ENCODE measurements around the gene IKZF2. TPM values are rescaled to one million over a fixed set of nuclear protein-coding genes. Genes with fewer than 3 reads are reported as not detected.
A peak's percentile ranks its signal among the peaks of the same experiment; 100 is the strongest.

IKZF2 gene
- 5.6 and 7.1 TPM in 2 replicates for polyA plus RNA-seq (2011; rRNA removed)
- polyA minus RNA-seq (2011; rRNA and poly(A)+ RNA removed): 28.5 and 33.2 TPM in 2 replicates

DNA sequence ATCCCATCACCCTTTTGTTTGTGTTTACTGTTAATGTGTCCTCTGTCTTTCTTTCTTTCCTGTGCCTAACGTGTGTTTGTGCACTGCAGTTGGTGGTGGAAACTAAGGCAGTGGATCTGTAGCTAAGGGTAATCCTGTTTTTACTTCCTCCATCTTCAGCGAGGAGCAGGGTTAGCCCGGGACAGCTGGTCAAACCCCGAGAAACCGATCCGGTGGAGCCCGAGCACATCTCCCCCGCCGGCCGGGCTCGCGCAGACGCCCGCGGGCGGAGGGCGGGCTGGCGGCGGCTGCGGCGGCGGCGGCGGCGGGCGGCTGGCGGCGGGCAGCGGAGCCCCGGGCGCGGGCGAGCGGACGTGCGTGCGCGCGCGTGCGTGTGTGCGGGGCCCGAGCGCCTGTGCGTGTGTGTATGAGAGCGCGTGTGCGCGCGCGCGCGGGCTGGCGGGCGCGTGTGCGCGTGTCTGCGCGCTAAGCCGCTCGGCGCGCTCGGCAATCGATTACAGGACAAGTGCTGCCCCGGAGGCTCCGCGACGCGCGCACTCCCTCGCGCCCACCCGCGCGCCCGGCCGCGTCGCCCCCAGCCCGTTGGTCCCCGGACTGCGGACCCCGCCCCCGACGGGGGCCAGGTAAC is at the start of gene IKZF2:
IKZF2 (minus strand) TSS at position 176 of the 628 bp plus-strand sequence. CDS start 2,983 bp downstream, outside the sequence.
- no peaks in the 10 kb centered on the region for H3K9me3 ChIP-seq (ENCODE audit: control insufficient read depth, insufficient read depth, low read length)
- DNase-seq (ENCODE audit: low read depth, low spot score): peak; percentile 80
- H3K27ac ChIP-seq (ENCODE audit: low read depth, low read length): peak within 1 kb of the TSS; percentile 74
- ChIA-PET POLR2A (interaction anchor here (0.8 to 1.2 kb wide), 3 partner anchors 9 to 78 kb away, joined by 3 read pairs; no protein-coding TSS in a partner anchor), CTCF (interaction anchor here (1.0 to 9.1 kb wide), 9 partner anchors 7 to 467 kb away, joined by 3 to 122 read pairs (median 6); no protein-coding TSS in a partner anchor)
- H3K4me3 ChIP-seq (ENCODE audit: low read depth, low read length): peak within 1 kb of the TSS; percentile 80
- TF ChIP-seq, protein P1, sequence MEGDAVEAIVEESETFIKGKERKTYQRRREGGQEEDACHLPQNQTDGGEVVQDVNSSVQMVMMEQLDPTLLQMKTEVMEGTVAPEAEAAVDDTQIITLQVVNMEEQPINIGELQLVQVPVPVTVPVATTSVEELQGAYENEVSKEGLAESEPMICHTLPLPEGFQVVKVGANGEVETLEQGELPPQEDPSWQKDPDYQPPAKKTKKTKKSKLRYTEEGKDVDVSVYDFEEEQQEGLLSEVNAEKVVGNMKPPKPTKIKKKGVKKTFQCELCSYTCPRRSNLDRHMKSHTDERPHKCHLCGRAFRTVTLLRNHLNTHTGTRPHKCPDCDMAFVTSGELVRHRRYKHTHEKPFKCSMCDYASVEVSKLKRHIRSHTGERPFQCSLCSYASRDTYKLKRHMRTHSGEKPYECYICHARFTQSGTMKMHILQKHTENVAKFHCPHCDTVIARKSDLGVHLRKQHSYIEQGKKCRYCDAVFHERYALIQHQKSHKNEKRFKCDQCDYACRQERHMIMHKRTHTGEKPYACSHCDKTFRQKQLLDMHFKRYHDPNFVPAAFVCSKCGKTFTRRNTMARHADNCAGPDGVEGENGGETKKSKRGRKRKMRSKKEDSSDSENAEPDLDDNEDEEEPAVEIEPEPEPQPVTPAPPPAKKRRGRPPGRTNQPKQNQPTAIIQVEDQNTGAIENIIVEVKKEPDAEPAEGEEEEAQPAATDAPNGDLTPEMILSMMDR (IDR thresholded peaks at IDR 0.05; ENCODE audit: low read depth, low read length): no peak
- no peaks in the 10 kb centered on the region for H3K27me3 ChIP-seq (ENCODE audit: control insufficient read depth, insufficient read depth, low read length)

DNA sequence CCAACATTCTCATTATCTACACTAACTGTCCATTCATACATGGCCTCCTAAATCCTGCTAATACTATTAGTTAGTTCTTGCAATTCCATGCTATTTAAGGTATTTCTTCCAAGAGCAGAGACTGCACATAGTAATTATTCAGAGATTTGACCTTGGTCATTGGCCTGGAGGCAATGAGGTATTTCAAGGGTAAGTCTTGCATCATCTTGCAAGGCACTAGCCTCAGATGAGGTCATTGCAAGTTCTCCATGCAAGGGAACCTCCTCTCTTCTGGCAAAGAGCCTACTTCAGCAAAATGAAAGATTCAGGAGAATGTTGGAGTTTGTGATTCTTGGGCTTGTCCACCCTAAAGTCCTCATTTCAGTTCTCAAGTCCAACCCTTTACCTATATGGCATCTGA is 48.5 kb upstream of the IKZF2 start:
- POLR2A ChIA-PET: no interaction called here

DNA sequence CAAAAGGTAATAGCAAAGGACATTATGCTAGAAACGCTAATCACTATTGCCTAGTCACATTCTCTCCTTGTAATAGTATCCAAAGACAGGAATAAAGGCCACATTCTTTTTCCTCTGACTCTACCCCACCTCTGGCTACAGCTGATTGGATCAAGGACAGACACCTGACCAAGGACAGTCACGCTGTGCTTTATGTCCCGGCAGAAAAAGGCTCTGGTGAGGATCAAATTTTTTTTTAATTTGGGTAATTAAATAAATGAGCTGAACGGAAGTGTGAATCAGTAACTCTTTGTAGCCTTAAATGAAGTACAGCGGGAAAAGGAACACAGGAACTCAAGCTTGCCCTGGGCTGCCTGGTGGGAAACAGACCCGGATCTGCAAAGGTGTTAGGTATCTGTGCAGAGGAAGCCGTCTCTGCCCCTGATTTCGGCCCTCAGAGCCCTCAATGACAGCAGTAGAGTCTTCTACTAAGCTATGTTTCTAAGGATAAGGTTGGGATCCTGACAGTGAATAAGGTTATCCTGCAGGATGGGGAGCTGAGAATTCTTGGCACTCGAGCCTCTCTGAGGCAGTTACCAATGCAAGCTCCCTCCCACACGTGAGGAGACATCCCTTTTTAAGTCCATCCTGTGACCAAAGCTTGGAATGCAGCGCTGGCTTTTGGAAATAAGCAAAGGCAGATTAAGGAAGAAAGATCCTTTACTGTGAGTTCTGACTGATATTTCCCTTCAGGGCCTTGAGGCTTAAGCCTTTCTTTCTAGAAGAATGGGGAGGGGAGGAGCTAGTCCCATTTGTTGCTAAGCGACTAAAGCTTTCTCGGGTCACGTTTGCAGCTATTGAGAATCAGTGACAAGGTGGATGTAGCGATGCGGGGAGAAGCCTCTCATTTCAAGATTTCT is 37.8 kb upstream of the IKZF2 start:
- CTCF ChIA-PET: interaction anchor here (0.8 to 1.1 kb wide), 3 partner anchors 36 to 43 kb away, joined by 3 to 4 read pairs (median 3); no protein-coding TSS in a partner anchor
- H3K9me3 ChIP-seq (ENCODE audit: control insufficient read depth, insufficient read depth, low read length): peaks cover 6% of the 10 kb centered on the region
- no peak overlapping the region; the same call in 1 of the 2 replicates for H3K4me3 ChIP-seq (ENCODE audit: low read depth, low read length)
- no peak for DNase-seq (ENCODE audit: low read depth, low spot score)
- H3K27me3 ChIP-seq (ENCODE audit: control insufficient read depth, insufficient read depth, low read length): no peaks in the 10 kb centered on the region
- POLR2A ChIA-PET: interaction anchor here (1.1 kb wide), 1 partner anchor 48 kb away, joined by 3 read pairs; no protein-coding TSS in a partner anchor
- H3K27ac ChIP-seq (ENCODE audit: low read depth, low read length): peak overlapping the region; percentile 66
- TF ChIP-seq, protein P1 (IDR thresholded peaks at IDR 0.05; ENCODE audit: low read depth, low read length): no peak

More for the DNA sequence above, 48.5 kb upstream of the IKZF2 start:
- CTCF ChIA-PET: no interaction called here
- no peak for DNase-seq (ENCODE audit: low read depth, low spot score)
- TF ChIP-seq, protein P1 (IDR thresholded peaks at IDR 0.05; ENCODE audit: low read depth, low read length): no peak
- H3K27ac ChIP-seq (ENCODE audit: low read depth, low read length): no peak overlapping the region
- no peaks in the 10 kb centered on the region for H3K27me3 ChIP-seq (ENCODE audit: control insufficient read depth, insufficient read depth, low read length)
- H3K4me3 ChIP-seq (ENCODE audit: low read depth, low read length): no peak overlapping the region
- H3K9me3 ChIP-seq (ENCODE audit: control insufficient read depth, insufficient read depth, low read length): no peaks in the 10 kb centered on the region

DNA sequence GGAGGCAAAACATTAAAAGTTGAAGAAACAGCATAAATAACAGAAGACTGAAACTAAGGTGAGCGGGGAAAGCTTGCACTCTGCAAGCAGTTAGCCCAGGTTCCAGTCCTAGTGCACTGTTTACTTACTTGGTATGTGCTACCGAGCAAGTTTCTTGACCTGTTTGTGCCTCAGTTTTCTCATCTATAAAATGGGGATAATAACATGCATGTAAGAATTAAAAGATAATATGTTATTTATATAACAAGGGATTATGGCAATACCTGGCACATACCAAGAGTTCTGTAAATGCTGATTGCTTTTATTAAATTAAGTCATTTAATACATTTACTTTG is 37.1 kb upstream of the IKZF2 start:
- no peak overlapping the region for H3K4me3 ChIP-seq (ENCODE audit: low read depth, low read length)
- TF ChIP-seq, protein P1 (IDR thresholded peaks at IDR 0.05; ENCODE audit: low read depth, low read length): no peak
- peak overlapping the region; percentile 58 for H3K27ac ChIP-seq (ENCODE audit: low read depth, low read length)
- peaks cover 6% of the 10 kb centered on the region for H3K9me3 ChIP-seq (ENCODE audit: control insufficient read depth, insufficient read depth, low read length)
- H3K27me3 ChIP-seq (ENCODE audit: control insufficient read depth, insufficient read depth, low read length): no peaks in the 10 kb centered on the region
- ChIA-PET POLR2A (interaction anchor here (1.1 kb wide), 1 partner anchor 49 kb away, joined by 3 read pairs; no protein-coding TSS in a partner anchor), CTCF (no interaction called here)
- DNase-seq (ENCODE audit: low read depth, low spot score): no peak

Data from AG04450 (cell line).